Ovary (tissue), 9 donors: ENCODE data around the gene UBTD1. TPM values are rescaled to one million over a fixed set of nuclear protein-coding genes. Genes with fewer than 3 reads are reported as not detected.

Experiments used
- DNase-seq, 5 donors: peaks; one replicate each; pipeline ENCODE4 v3.0.0-alpha.2; 2019 to 2020
- H3K27ac ChIP-seq, 2 donors: fragments of 200-600 bp; one replicate each; pipeline versions ENCODE4 v1.5.1 to v1.8.0; 2019 to 2022
- H3K27me3 ChIP-seq: fragments of 200-600 bp; one replicate; pipeline ENCODE4 v1.8.0; 2022
- H3K36me3 ChIP-seq: fragments of 200-600 bp; sonication (generic); one replicate; pipeline ENCODE4 v1.5.1; 2019
- H3K4me1 ChIP-seq: one replicate; pipeline ENCODE4 v1.8.1; 2013; ENCODE audit warnings: mild to moderate bottlenecking, moderate library complexity; ENCODE audit not compliant: insufficient read depth
- H3K4me3 ChIP-seq: fragments of 200-600 bp; sonication (generic); one replicate; pipeline ENCODE4 v1.5.1; 2017
- H3K9me3 ChIP-seq, 2 donors: fragments of 200-600 bp in 1 of 2; sonication (generic) in 1 of 2; one replicate each; pipeline versions ENCODE4 v1.5.1 to v1.8.1; 2013 to 2019; ENCODE audit warnings: mild to moderate bottlenecking in 1 of 2, moderate library complexity in 1 of 2
- EP300 ChIP-seq: sonication (generic); formaldehyde crosslinking; IDR thresholded peaks from one replicate; pipeline ENCODE4 v1.6.1; 2017; ENCODE audit warnings: antibody characterized with exemption
- POLR2A ChIP-seq: fragments of 450-650 bp; IDR thresholded peaks from one replicate; pipeline ENCODE4 v1.6.1; 2017; ENCODE audit warnings: antibody characterized with exemption, mild to moderate bottlenecking, moderate library complexity
- WGBS, 3 donors: extraction: QIAGEN DNeasy Blood & Tissue Kit in 1 of 3; methylation state at CpG; one replicate each; pipeline versions ENCODE4 v1.1.5 to v1.1.7; 2013 to 2017; 5-methylcytosine and 5-hydroxymethylcytosine counted together
- intact Hi-C, 4 donors: fragments of 100-400 bp; cut with DNase I; formaldehyde crosslinking; loops; one replicate each; pipeline versions ENCODE4 v1.11.0 to v1.15.1; 2022 to 2023
- polyA plus RNA-seq, 2 donors: library from polyadenylated mRNA; stranded (reverse); fragments of 200-250 nt in 1 of 2; fragments of 350-450 nt in 1 of 2; fragmentation: Illumina TruSeq in 1 of 2; extraction: RNeasy Lipid Tissue Mini Kit (QIAGEN cat#74804) in 1 of 2; gene quantifications; one replicate each; pipeline ENCODE4 v1.2.3, GENCODE V29; 2013 to 2014
- total RNA-seq, 7 donors: library from RNA; depleted of rRNA in 2 of 7; stranded (reverse); fragments of >200 nt in 2 of 7; fragmentation: NEBNext Ultra II Directional in 3 of 7; extraction: Animal tissue kit (Norgen Biotek cat#: 25700) in 3 of 7; gene quantifications; one replicate each; pipeline versions ENCODE4 v1.1.0 to v1.2.4, GENCODE V29; 2016 to 2023
- TF ChIP-seq, protein P1 (sequence below), 3 donors: fragments of 450-650 bp in 2 of 3; fragments of 200-600 bp in 1 of 3; IDR thresholded peaks; one replicate each; pipeline versions ENCODE4 v1.5.1 to v1.8.0; 2016 to 2022; ENCODE audit warnings: antibody characterized with exemption in 3 of 3, mild to moderate bottlenecking in 1 of 3
- donor health status: DM: no; HTN: no; CAD: no; lungs with moderate emphysema.
- donor health status: DM: no; HTN: no; CAD: no.
- donor health status: Bipolar disorder and iron deficiency.
- donor health status: DM: yes; HTN: yes; CAD: no.
- donor health status: DM: no; HTN: no; CAD: no.
- donor health status: DM: yes; HTN: yes; CAD: no.

UBTD1 gene
- total and polyA plus RNA-seq, 9 donors: 0.20 to 15.2 (median 11.5) TPM

GRCh38 chr10:97587183-97587582, 88.5 kb downstream of the UBTD1 start:
- Histone ChIP-seq H3K4me3 (no peak overlapping the region), H3K36me3 (no peaks in the 10 kb centered on the region), H3K9me3 (no peaks in the 10 kb centered on the region), H3K27me3 (no peaks in the 10 kb centered on the region), H3K4me1 (no peaks in the 10 kb centered on the region), H3K27ac (no peak overlapping the region)
- no peak for DNase-seq
- TF ChIP-seq POLR2A (no peak), EP300 (no peak)
- TF ChIP-seq, protein P1, sequence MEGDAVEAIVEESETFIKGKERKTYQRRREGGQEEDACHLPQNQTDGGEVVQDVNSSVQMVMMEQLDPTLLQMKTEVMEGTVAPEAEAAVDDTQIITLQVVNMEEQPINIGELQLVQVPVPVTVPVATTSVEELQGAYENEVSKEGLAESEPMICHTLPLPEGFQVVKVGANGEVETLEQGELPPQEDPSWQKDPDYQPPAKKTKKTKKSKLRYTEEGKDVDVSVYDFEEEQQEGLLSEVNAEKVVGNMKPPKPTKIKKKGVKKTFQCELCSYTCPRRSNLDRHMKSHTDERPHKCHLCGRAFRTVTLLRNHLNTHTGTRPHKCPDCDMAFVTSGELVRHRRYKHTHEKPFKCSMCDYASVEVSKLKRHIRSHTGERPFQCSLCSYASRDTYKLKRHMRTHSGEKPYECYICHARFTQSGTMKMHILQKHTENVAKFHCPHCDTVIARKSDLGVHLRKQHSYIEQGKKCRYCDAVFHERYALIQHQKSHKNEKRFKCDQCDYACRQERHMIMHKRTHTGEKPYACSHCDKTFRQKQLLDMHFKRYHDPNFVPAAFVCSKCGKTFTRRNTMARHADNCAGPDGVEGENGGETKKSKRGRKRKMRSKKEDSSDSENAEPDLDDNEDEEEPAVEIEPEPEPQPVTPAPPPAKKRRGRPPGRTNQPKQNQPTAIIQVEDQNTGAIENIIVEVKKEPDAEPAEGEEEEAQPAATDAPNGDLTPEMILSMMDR (IDR thresholded peaks at IDR 0.05): no peak
- WGBS, 3 donors: 92 to 95% (median 93%) methylated on average over 2 of the region's 2 CpGs
- intact Hi-C loops: no loop called here

- H3K27me3 ChIP-seq: no peaks in the 10 kb centered on the region
- H3K4me3 ChIP-seq: no peak within 1 kb of the TSS
- TF ChIP-seq, protein P1 (IDR thresholded peaks at IDR 0.05): no peak
- no peak for TF ChIP-seq POLR2A
- no peak for TF ChIP-seq EP300
- no peaks in the 10 kb centered on the region for H3K4me1 ChIP-seq
- H3K27ac ChIP-seq: no peak within 1 kb of the TSS
- no peaks in the 10 kb centered on the region for H3K36me3 ChIP-seq
- no peaks in the 10 kb centered on the region for H3K9me3 ChIP-seq
- intact Hi-C loops: no loop called here
- no peak for DNase-seq
- 81 to 94% (median 88%) methylated on average over 3 of the region's 3 CpGs for WGBS, 3 donors
Observed at GRCh38 chr10:97589479-97589878, 90.8 kb downstream of the UBTD1 start, which contains the start of gene C10orf62. Gene C10orf62 (plus strand): TSS chr10:97589721. CDS start chr10:97589898, 177 bp downstream.

DNA sequence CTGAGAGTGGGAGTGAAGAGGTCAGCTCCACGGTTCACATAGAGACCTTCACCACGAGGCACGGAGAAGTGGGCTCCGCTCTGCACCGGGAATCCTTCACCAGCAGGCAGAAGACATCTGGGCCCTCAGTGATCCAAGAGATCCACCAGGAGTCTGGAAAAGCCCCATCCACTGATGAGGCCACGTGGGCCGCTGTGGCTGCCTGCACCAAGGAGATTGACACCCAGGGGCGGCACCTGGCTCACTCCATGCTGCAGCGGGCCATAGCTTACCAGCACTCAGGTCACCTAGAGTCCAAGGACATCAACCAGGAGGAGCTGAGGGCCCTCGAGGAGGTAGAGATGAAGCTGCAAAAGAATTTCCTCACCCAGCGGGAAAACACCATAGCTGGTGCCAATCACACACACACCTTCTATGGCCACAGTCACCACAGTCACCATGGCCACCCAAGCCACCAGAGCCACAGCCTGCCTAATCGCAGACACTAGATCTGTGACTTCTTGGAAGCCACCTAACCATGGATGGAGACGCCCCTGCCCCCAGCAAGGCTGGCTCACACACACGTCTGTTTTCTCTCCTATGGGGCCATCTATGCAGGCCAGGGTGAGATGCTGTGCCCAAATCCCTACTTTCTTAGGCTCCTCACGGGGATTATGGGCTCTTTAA, 91.5 kb downstream of the UBTD1 start:
- Histone ChIP-seq H3K9me3 (no peaks in the 10 kb centered on the region), H3K4me3 (no peak overlapping the region), H3K27me3 (no peaks in the 10 kb centered on the region), H3K4me1 (no peaks in the 10 kb centered on the region), H3K36me3 (no peaks in the 10 kb centered on the region), H3K27ac (no peak overlapping the region)
- intact Hi-C loops: loop anchor here in 1 of 4 donors (2.0 kb wide), 1 partner anchor 21 kb away; no protein-coding TSS in a partner anchor
- WGBS, 3 donors: 82 to 90% (median 83%) methylated on average over 15 of the region's 15 CpGs
- no peak for DNase-seq
- TF ChIP-seq, protein P1 (IDR thresholded peaks at IDR 0.05): no peak
- TF ChIP-seq EP300 (no peak), POLR2A (no peak)

GRCh38 chr10:97590748-97591495, 92.2 kb downstream of the UBTD1 start:
- Histone ChIP-seq H3K4me3 (no peak overlapping the region), H3K4me1 (no peaks in the 10 kb centered on the region), H3K27me3 (no peaks in the 10 kb centered on the region), H3K9me3 (no peaks in the 10 kb centered on the region), H3K36me3 (no peaks in the 10 kb centered on the region), H3K27ac (no peak overlapping the region)
- TF ChIP-seq EP300 (no peak), POLR2A (no peak)
- TF ChIP-seq, protein P1 (IDR thresholded peaks at IDR 0.05): no peak
- DNase-seq: no peak
- WGBS, 3 donors: 66 to 71% (median 70%) methylated on average over 5 of the region's 5 CpGs
- intact Hi-C loops: loop anchor here in 1 of 4 donors (2.0 kb wide), 1 partner anchor 20 kb away; no protein-coding TSS in a partner anchor
